ENCODE results near the gene GSDME.

Gene GSDME

GRCh38 chr7:24705461-24705954 lies 51.8 kb downstream of the GSDME start:
- DNase-seq (ENCODE audit: low spot score), result no peak

GRCh38 chr7:24704311-24704710 lies 53.0 kb downstream of the GSDME start:
- DNase-seq (ENCODE audit: low spot score), result no peak

- no peak for DNase-seq (ENCODE audit: low spot score)
Observed at GRCh38 chr7:24703296-24703695, 54.0 kb downstream of the GSDME start.

- no peak for DNase-seq (ENCODE audit: low spot score)
Observed at GRCh38 chr7:24702755-24703154, 54.5 kb downstream of the GSDME start.

- peak; percentile 20 for DNase-seq (ENCODE audit: low spot score)
Observed at GRCh38 chr7:24701261-24702235, 55.7 kb downstream of the GSDME start.

GRCh38 chr7:24700521-24701260 lies 56.6 kb downstream of the GSDME start:
- no peak for DNase-seq (ENCODE audit: low spot score)

- DNase-seq (ENCODE audit: low spot score), result no peak
Observed at GRCh38 chr7:24698531-24699266, 58.6 kb downstream of the GSDME start.

- no peak for DNase-seq (ENCODE audit: low spot score)
Observed at GRCh38 chr7:24697416-24697815, 59.8 kb downstream of the GSDME start.

- DNase-seq (ENCODE audit: low spot score), result no peak
Observed at GRCh38 chr7:24692592-24692991, 64.7 kb downstream of the GSDME start.

- no peak for DNase-seq (ENCODE audit: low spot score)
Observed at GRCh38 chr7:24690251-24690650, 67.0 kb downstream of the GSDME start.

- DNase-seq (ENCODE audit: low spot score), result no peak
Observed at GRCh38 chr7:24685708-24686107, 71.6 kb downstream of the GSDME start.

- DNase-seq (ENCODE audit: low spot score), result no peak
Observed at GRCh38 chr7:24670782-24671181, 86.5 kb downstream of the GSDME start.

- no peak for DNase-seq (ENCODE audit: low spot score)
Observed at GRCh38 chr7:24669971-24670591, 87.2 kb downstream of the GSDME start.

- peak; percentile 37 for DNase-seq (ENCODE audit: low spot score)
Observed at GRCh38 chr7:24668927-24669635, 88.2 kb downstream of the GSDME start.

- peak; percentile 70 for DNase-seq (ENCODE audit: low spot score)
Observed at GRCh38 chr7:24665564-24666294, 91.5 kb downstream of the GSDME start.

- no peak for DNase-seq (ENCODE audit: low spot score)
Observed at GRCh38 chr7:24660546-24660945, 96.7 kb downstream of the GSDME start.

GRCh38 chr7:24659505-24659904 lies 97.8 kb downstream of the GSDME start:
- DNase-seq (ENCODE audit: low spot score), result no peak

- no peak for DNase-seq (ENCODE audit: low spot score)
Observed at GRCh38 chr7:24657980-24658379, 99.3 kb downstream of the GSDME start.

GRCh38 chr7:24656608-24657007 lies 100.7 kb downstream of the GSDME start:
- no peak for DNase-seq (ENCODE audit: low spot score)

- DNase-seq (ENCODE audit: low spot score), result no peak
Observed at GRCh38 chr7:24654305-24654704, 103.0 kb downstream of the GSDME start.
